ENCODE measurements around the gene MTMR8.

MTMR8 gene

GRCh38 chrX:64306712-64307111, 88.5 kb downstream of the MTMR8 start:
- H3K9me3 ChIP-seq (replicated peaks; ENCODE audit: low read length), result no peaks in the 10 kb centered on the region
- no peaks in the 10 kb centered on the region for H3K4me1 ChIP-seq (ENCODE audit: control insufficient read depth, insufficient read depth, low read length)
- H3K9ac ChIP-seq (ENCODE audit: low read depth, low read length), result no peak overlapping the region
- no peaks in the 10 kb centered on the region for H3K27me3 ChIP-seq (ENCODE audit: control insufficient read depth, insufficient read depth, low read length)
- H3K36me3 ChIP-seq (ENCODE audit: insufficient read depth, low read length), result no peaks in the 10 kb centered on the region
- H3K4me2 ChIP-seq (ENCODE audit: low read length), result no peak overlapping the region
- no peak overlapping the region for H3K4me3 ChIP-seq (ENCODE audit: low read length)

GRCh38 chrX:64291123-64291522, 104.1 kb downstream of the MTMR8 start:
- Histone ChIP-seq H3K27me3 (ENCODE audit: control insufficient read depth, insufficient read depth, low read length) (no peaks in the 10 kb centered on the region), H3K4me1 (ENCODE audit: control insufficient read depth, insufficient read depth, low read length) (no peaks in the 10 kb centered on the region), H3K4me3 (ENCODE audit: low read length) (no peak overlapping the region)

GRCh38 chrX:64265265-64265664, 130.0 kb downstream of the MTMR8 start:
- Histone ChIP-seq H3K4me2 (ENCODE audit: low read length) (no peak overlapping the region), H3K4me1 (ENCODE audit: control insufficient read depth, insufficient read depth, low read length) (no peaks in the 10 kb centered on the region), H3K27me3 (ENCODE audit: control insufficient read depth, insufficient read depth, low read length) (no peaks in the 10 kb centered on the region), H3K4me3 (ENCODE audit: low read length) (no peak overlapping the region), H3K9ac (ENCODE audit: low read depth, low read length) (no peak overlapping the region), H3K36me3 (ENCODE audit: insufficient read depth, low read length) (no peaks in the 10 kb centered on the region), H3K9me3 (replicated peaks; ENCODE audit: low read length) (no peaks in the 10 kb centered on the region)

More at GRCh38 chrX:64291123-64291522, 104.1 kb downstream of the MTMR8 start:
- H3K9ac ChIP-seq (ENCODE audit: low read depth, low read length), result no peak overlapping the region
- H3K4me2 ChIP-seq (ENCODE audit: low read length), result no peak overlapping the region
- H3K9me3 ChIP-seq (replicated peaks; ENCODE audit: low read length), result peaks cover 2% of the 10 kb centered on the region
- H3K36me3 ChIP-seq (ENCODE audit: insufficient read depth, low read length), result no peaks in the 10 kb centered on the region

GRCh38 chrX:64230123-64230970, 164.9 kb downstream of the MTMR8 start, which contains the start of gene ASB12:
ASB12 (minus strand) TSS chrX:64230607; CDS start chrX:64225650, 4,957 bp downstream.
- Histone ChIP-seq H3K9me3 (replicated peaks; ENCODE audit: low read length) (no peaks in the 10 kb centered on the region), H3K4me1 (ENCODE audit: control insufficient read depth, insufficient read depth, low read length) (no peaks in the 10 kb centered on the region), H3K27me3 (ENCODE audit: control insufficient read depth, insufficient read depth, low read length) (no peaks in the 10 kb centered on the region), H3K4me3 (ENCODE audit: low read length) (no peak within 1 kb of the TSS), H3K9ac (ENCODE audit: low read depth, low read length) (no peak within 1 kb of the TSS), H3K4me2 (ENCODE audit: low read length) (no peak within 1 kb of the TSS), H3K36me3 (ENCODE audit: insufficient read depth, low read length) (no peaks in the 10 kb centered on the region)

- Histone ChIP-seq H3K9ac (ENCODE audit: low read depth, low read length) (no peak overlapping the region), H3K4me1 (ENCODE audit: control insufficient read depth, insufficient read depth, low read length) (no peaks in the 10 kb centered on the region), H3K36me3 (ENCODE audit: insufficient read depth, low read length) (no peaks in the 10 kb centered on the region), H3K27me3 (ENCODE audit: control insufficient read depth, insufficient read depth, low read length) (no peaks in the 10 kb centered on the region), H3K4me2 (ENCODE audit: low read length) (no peak overlapping the region), H3K4me3 (ENCODE audit: low read length) (no peak overlapping the region), H3K9me3 (replicated peaks; ENCODE audit: low read length) (peaks cover 3% of the 10 kb centered on the region)
Measured at GRCh38 chrX:64229154-64229553, 166.1 kb downstream of the MTMR8 start.

Measured in skeletal muscle satellite cell (primary cell).